SK-N-SH treated with all-trans-retinoic acid at 6 μM for 48 hours (cell line): ENCODE results near the gene RAET1E.
"Not testable (repeated sequence)": the region's sequence is repeated elsewhere in the genome, so short reads cannot be mapped to it uniquely, and the experiment has no call there.

Experiments used
- ARNTL ChIP-seq: fragments of 450-650 bp; formaldehyde crosslinking; IDR thresholded peaks from 2 replicates; pipeline ENCODE4 v1.5.0; 2020; ENCODE audit warnings: low read depth, mild to moderate bottlenecking, moderate library complexity, borderline replicate concordance
- CSDC2 ChIP-seq: fragments of 250-450 bp; sonication (Bioruptor Pico); IDR thresholded peaks from 2 replicates; pipeline ENCODE4 v1.5.0; 2020; ENCODE audit warnings: mild to moderate bottlenecking, moderate library complexity
- CSRNP3 ChIP-seq: fragments of 250-450 bp; sonication (Bioruptor Pico); IDR thresholded peaks from 2 replicates; pipeline ENCODE4 v1.5.1; 2021; ENCODE audit warnings: mild to moderate bottlenecking, moderate library complexity
- GLIS3 ChIP-seq: fragments of 250-450 bp; sonication (Bioruptor Pico); IDR thresholded peaks from 2 replicates; pipeline ENCODE4 v1.5.0; 2020; ENCODE audit warnings: mild to moderate bottlenecking, moderate library complexity
- PPARA ChIP-seq: fragments of 250-450 bp; sonication (Bioruptor Pico); IDR thresholded peaks from 2 replicates; pipeline ENCODE4 v1.5.0; 2020; ENCODE audit warnings: mild to moderate bottlenecking, borderline replicate concordance
- RARB ChIP-seq: fragments of 250-450 bp; sonication (Bioruptor Pico); IDR thresholded peaks from 2 replicates; pipeline ENCODE4 v1.8.0; 2021; ENCODE audit warnings: mild to moderate bottlenecking, moderate library complexity
- TCF4 ChIP-seq: fragments of 250-450 bp; sonication (Bioruptor Pico); IDR thresholded peaks from 2 replicates; pipeline ENCODE4 v1.8.0; 2021; ENCODE audit warnings: mild to moderate bottlenecking, moderate library complexity, borderline replicate concordance
- ZC3H10 ChIP-seq: fragments of 250-450 bp; sonication (Bioruptor Pico); IDR thresholded peaks from 2 replicates; pipeline ENCODE4 v1.5.1; 2021; ENCODE audit warnings: mild to moderate bottlenecking, moderate library complexity
- ZFP3 ChIP-seq: fragments of 250-450 bp; sonication (Bioruptor Pico); IDR thresholded peaks from 2 replicates; pipeline ENCODE4 v1.5.0; 2020; ENCODE audit warnings: mild to moderate bottlenecking, moderate library complexity
- ZFP30 ChIP-seq: fragments of 450-650 bp; formaldehyde crosslinking; IDR thresholded peaks from 2 replicates; pipeline ENCODE4 v1.5.0; 2022; ENCODE audit warnings: mild to moderate bottlenecking, moderate library complexity
- ZNF565 ChIP-seq: fragments of 450-650 bp; formaldehyde crosslinking; conservative IDR thresholded peaks from 2 replicates; pipeline ENCODE4 v1.5.0; 2020; ENCODE audit warnings: low read depth, mild to moderate bottlenecking, moderate library complexity
- ZNF70 ChIP-seq: fragments of 450-650 bp; formaldehyde crosslinking; IDR thresholded peaks from 2 replicates; pipeline ENCODE4 v1.5.0; 2020; ENCODE audit warnings: mild to moderate bottlenecking, moderate library complexity
- ZNF8 ChIP-seq: fragments of 450-650 bp; formaldehyde crosslinking; IDR thresholded peaks from 2 replicates; pipeline ENCODE4 v1.5.0; 2020; ENCODE audit warnings: mild to moderate bottlenecking, moderate library complexity
- TF ChIP-seq, protein P1 (sequence below): fragments of 250-450 bp; sonication (Bioruptor Pico); IDR thresholded peaks from 2 replicates; pipeline ENCODE4 v1.5.1; 2020; ENCODE audit warnings: low read depth, mild to moderate bottlenecking, moderate library complexity

DNA sequence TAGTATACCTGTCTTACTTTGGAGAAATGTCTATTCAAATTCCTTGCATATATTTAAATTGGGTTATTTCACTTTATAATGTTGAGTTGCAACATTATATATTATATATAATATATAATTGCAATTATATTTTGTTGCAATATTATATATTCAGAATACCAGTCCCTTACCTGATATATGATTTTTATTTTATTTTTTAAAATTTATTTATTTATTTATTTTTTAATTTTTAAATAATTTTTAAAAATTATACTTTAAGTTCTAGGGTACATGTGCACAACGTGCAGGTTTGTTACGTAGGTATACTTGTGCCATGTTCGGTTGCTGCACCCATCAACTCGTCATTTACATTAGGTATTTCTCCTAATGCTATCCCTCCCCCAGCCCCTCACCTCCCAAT, 29.1 kb upstream of the RAET1E start:
- not testable (repeated sequence) for TF ChIP-seq CSRNP3; ZFP3 (CRISPR knock-in tag); RARB (CRISPR knock-in tag); ZNF565 (CRISPR knock-in tag); ZC3H10; ZNF70 (CRISPR knock-in tag); CSDC2 (CRISPR knock-in tag); GLIS3; ARNTL (CRISPR knock-in tag); ZFP30 (CRISPR knock-in tag); PPARA (CRISPR knock-in tag); TCF4 (CRISPR knock-in tag); ZNF8 (CRISPR knock-in tag)
- TF ChIP-seq, protein P1, sequence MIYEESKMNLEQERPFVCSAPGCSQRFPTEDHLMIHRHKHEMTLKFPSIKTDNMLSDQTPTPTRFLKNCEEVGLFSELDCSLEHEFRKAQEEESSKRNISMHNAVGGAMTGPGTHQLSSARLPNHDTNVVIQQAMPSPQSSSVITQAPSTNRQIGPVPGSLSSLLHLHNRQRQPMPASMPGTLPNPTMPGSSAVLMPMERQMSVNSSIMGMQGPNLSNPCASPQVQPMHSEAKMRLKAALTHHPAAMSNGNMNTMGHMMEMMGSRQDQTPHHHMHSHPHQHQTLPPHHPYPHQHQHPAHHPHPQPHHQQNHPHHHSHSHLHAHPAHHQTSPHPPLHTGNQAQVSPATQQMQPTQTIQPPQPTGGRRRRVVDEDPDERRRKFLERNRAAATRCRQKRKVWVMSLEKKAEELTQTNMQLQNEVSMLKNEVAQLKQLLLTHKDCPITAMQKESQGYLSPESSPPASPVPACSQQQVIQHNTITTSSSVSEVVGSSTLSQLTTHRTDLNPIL (CRISPR knock-in tag) = not testable (repeated sequence)
